BLaER1 treated with 17β-estradiol and CSF1 and Interleukin-3, amounts not matched to agents 10 nM and 100 nM (cell line): ENCODE results near the gene NUCKS1.

Experiments
- H3K27ac ChIP-seq, 11 experiments: shearing (Covaris generic); formaldehyde crosslinking; 2 replicates each; pipeline ENCODE4 v1.8.1; 2022
- H3K27me3 ChIP-seq, 11 experiments: shearing (Covaris generic); formaldehyde crosslinking; 2 replicates each; pipeline ENCODE4 v1.8.1; 2022
- H3K36me3 ChIP-seq, 11 experiments: shearing (Covaris generic); formaldehyde crosslinking; 2 replicates each; pipeline ENCODE4 v1.8.1; 2022
- H3K4me1 ChIP-seq, 10 experiments: shearing (Covaris generic); formaldehyde crosslinking; 2 replicates each; pipeline ENCODE4 v1.8.1; 2022
- H3K4me2 ChIP-seq, 11 experiments: shearing (Covaris generic); formaldehyde crosslinking; 2 replicates each; pipeline ENCODE4 v1.8.1; 2022
- H3K4me3 ChIP-seq, 10 experiments: shearing (Covaris generic); formaldehyde crosslinking; 2 replicates each; pipeline ENCODE4 v1.8.1; 2022
- H3K9ac ChIP-seq, 11 experiments: shearing (Covaris generic); formaldehyde crosslinking; 2 replicates each; pipeline ENCODE4 v1.8.1; 2022
- H3K9me3 ChIP-seq, 11 experiments: shearing (Covaris generic); formaldehyde crosslinking; replicated peaks in 1 of 11; 2 replicates each; pipeline ENCODE4 v1.8.1; 2022
- H4K20me1 ChIP-seq, 11 experiments: shearing (Covaris generic); formaldehyde crosslinking; 2 replicates each; pipeline ENCODE4 v1.8.1; 2022
- Cebpa-rat ChIP-seq, 11 experiments: shearing (Covaris generic); IDR thresholded peaks; 2 replicates each; pipeline ENCODE4 v1.8.1; 2022

Gene NUCKS1

DNA sequence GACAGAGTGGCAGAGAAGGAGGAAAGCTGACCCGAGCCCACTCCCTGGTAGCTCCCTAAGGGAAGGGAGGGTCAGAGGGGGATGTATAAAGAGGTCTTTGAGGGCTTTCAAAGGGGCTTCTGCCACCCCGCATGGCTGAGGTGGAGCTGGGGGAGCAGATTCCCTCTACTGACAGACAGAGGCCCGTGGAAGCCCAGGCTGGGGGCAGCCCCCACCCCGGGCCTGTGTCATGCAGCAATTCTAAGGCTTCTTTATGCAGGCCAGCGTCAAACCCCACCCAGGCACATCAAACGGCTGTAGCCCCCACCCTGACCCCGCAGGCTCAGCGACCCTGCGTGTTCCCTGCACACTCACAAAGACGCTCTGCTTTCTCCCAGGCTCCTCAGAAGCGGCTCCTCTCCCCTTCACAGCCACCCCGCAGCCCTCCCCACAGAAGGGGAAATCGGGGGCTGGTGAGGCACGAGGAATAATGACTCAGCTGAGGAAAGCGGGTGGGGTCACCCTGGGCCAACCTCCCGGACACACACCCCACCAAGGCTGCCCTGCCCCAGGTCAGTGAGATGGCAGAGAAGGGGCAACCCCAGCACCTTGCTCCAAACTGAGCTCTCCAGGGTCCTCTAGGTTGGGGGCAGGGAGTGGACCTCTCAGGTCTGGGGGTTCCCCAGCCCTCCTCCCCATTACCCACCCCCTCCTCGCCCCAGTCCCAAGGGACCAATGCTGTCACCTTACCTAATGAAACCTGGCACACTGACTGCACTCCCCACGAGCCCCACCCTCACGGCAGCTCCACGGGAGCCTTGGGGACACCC lies 80.4 kb downstream of the NUCKS1 start:
- Histone ChIP-seq H3K4me2 (peak overlapping the region; percentile 57 to 92 (median 75)), H3K27me3 (no peaks in the 10 kb centered on the region), H3K9ac (peak overlapping the region in 8 of 11 experiments; percentile 12 to 66 (median 42); a peak in 10 of 22 replicates), H3K4me1 (peaks cover 63 to 76% (median 70%) of the 10 kb centered on the region in 10 experiments), H3K9me3 (no peaks in the 10 kb centered on the region), H3K27ac (peak overlapping the region in 5 of 11 experiments; percentile 29 to 58 (median 39); a peak in 9 of 22 replicates), H3K36me3 (no peaks in the 10 kb centered on the region), H3K4me3 (0 out of 20 replicates have a peak overlapping the region, but pooled peaks of 1 of the 10 experiments have one; percentile 19), H4K20me1 (peaks cover 0 to 47% (median 0%) of the 10 kb centered on the region in 11 experiments; a peak in 8 of 22 replicates)
- no peak for TF ChIP-seq Cebpa-rat (IDR thresholded peaks at IDR 0.05)

GRCh38 chr1:205668951-205669340 lies 81.0 kb downstream of the NUCKS1 start:
- peaks cover 69 to 82% (median 76%) of the 10 kb centered on the region in 10 experiments for H3K4me1 ChIP-seq
- no peak overlapping the region for H3K4me3 ChIP-seq
- peaks cover 0 to 53% (median 0%) of the 10 kb centered on the region in 11 experiments; a peak in 8 of 22 replicates for H4K20me1 ChIP-seq
- H3K9me3 ChIP-seq = no peaks in the 10 kb centered on the region
- H3K4me2 ChIP-seq = peak overlapping the region; percentile 57 to 92 (median 75)
- peak overlapping the region in 4 of 11 experiments; percentile 12 to 66 (median 45); a peak in 3 of 22 replicates for H3K9ac ChIP-seq
- H3K27ac ChIP-seq = peak overlapping the region in 5 of 11 experiments; percentile 29 to 58 (median 39); a peak in 5 of 22 replicates
- TF ChIP-seq Cebpa-rat (IDR thresholded peaks at IDR 0.05) = no peak
- H3K27me3 ChIP-seq = no peaks in the 10 kb centered on the region
- H3K36me3 ChIP-seq = no peaks in the 10 kb centered on the region

- no peak overlapping the region for H3K27ac ChIP-seq
- no peaks in the 10 kb centered on the region for H3K9me3 ChIP-seq
- no peak overlapping the region for H3K4me3 ChIP-seq
- TF ChIP-seq Cebpa-rat (IDR thresholded peaks at IDR 0.05) = no peak
- H3K36me3 ChIP-seq = peaks cover 0 to 4% (median 0%) of the 10 kb centered on the region in 11 experiments; a peak in 2 of 22 replicates
- peaks cover 0 to 62% (median 2%) of the 10 kb centered on the region in 11 experiments; a peak in 9 of 22 replicates for H4K20me1 ChIP-seq
- no peaks in the 10 kb centered on the region for H3K27me3 ChIP-seq
- peak overlapping the region; percentile 57 to 92 (median 75) for H3K4me2 ChIP-seq
- peaks cover 77 to 91% (median 85%) of the 10 kb centered on the region in 10 experiments for H3K4me1 ChIP-seq
- no peak overlapping the region for H3K9ac ChIP-seq
Observed at GRCh38 chr1:205667909-205668643, 81.9 kb downstream of the NUCKS1 start.

DNA sequence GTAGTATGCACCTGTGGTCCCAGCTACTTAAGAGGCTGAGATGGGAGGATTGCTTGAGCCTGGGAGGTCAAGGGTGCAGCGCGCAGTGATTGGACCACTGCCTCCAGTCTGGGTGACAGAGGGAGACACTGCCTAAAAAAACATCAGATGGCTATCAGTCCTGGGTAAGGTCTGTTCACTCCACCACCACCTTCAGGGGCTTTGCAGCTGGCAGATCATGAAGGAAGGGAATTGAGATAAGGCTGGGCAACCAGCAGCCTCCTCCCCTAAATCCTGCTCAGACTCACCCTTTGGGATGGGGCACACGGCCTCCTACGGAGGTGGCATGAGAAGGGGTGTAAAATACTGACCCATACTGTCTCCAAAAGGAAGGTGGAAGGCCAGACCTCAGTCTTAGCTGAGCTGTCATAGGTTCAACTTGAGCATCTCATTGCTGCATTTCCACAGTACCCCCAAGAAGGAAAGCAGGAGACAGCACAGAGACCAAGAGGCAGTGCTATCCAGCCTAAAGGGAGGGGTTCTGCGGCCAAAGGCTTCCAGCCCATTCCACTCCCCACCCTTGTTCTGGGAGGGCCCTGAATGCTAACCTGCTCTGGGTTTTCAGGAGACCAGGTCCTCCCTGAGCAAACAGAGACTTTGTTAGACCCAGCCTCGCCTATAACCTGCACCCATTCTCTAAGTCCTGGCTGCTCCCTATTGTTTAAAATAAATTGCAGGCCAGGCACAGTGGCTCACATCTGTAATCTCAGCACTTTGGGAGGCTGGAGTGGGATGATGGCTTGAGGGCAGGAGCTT lies 83.4 kb downstream of the NUCKS1 start:
- no peak for TF ChIP-seq Cebpa-rat (IDR thresholded peaks at IDR 0.05)
- Histone ChIP-seq H3K4me3 (no peak overlapping the region), H4K20me1 (peaks cover 0 to 69% (median 5%) of the 10 kb centered on the region in 11 experiments; a peak in 7 of 22 replicates), H3K9ac (peak overlapping the region in 2 of 11 experiments; percentile 4 to 27; a peak in 1 of 22 replicates), H3K9me3 (no peaks in the 10 kb centered on the region), H3K36me3 (peaks cover 0 to 12% (median 0%) of the 10 kb centered on the region in 11 experiments; a peak in 3 of 22 replicates), H3K27me3 (no peaks in the 10 kb centered on the region), H3K4me2 (peak overlapping the region; percentile 69 to 89 (median 76)), H3K4me1 (peaks cover 72 to 97% (median 91%) of the 10 kb centered on the region in 10 experiments), H3K27ac (no peak overlapping the region)

- Histone ChIP-seq H3K36me3 (peaks cover 0 to 12% (median 0%) of the 10 kb centered on the region in 11 experiments; a peak in 3 of 22 replicates), H3K9ac (peak overlapping the region in 6 of 11 experiments; percentile 0 to 35 (median 28); a peak in 8 of 22 replicates), H3K9me3 (no peaks in the 10 kb centered on the region), H3K4me2 (peak overlapping the region; percentile 69 to 89 (median 76)), H3K27ac (peak overlapping the region in 7 of 11 experiments; percentile 20 to 48 (median 39); a peak in 12 of 22 replicates), H3K27me3 (no peaks in the 10 kb centered on the region), H3K4me1 (peaks cover 60 to 97% (median 89%) of the 10 kb centered on the region in 10 experiments), H4K20me1 (peaks cover 0 to 71% (median 0%) of the 10 kb centered on the region in 11 experiments; a peak in 6 of 22 replicates), H3K4me3 (no peak overlapping the region)
- TF ChIP-seq Cebpa-rat (IDR thresholded peaks at IDR 0.05) = no peak
Observed at GRCh38 chr1:205665201-205666045, 84.6 kb downstream of the NUCKS1 start.

DNA sequence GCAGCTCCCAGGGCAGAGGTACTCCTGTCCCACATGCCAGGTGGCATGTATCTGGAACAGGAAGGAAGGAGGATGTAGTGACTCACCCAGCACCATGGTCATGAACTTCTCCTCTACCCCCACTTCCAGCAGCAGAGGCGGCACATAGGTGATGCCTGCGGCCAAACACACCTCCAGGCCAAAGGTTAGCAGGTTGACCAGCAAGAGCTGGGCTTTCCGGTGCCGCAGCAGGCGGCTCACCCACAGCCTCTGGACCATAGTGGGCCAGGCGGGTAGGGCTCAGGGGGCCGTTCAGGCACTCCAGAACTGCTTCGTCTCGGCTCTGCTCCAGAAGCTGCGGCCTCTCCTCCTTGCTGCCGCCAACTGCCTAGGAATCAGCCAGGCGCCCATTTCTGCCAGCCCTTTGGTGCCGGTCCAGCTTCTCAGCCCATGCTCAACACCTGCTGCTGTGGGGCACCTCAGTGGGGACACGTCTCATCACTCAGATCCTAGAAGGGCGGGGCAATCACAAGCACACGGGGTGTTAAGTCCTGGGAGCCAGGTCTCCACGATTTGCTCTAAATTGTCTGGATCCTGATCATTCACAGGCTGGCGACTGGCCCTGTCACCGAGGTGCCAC lies 85.5 kb downstream of the NUCKS1 start:
- H3K27me3 ChIP-seq = no peaks in the 10 kb centered on the region
- TF ChIP-seq Cebpa-rat (IDR thresholded peaks at IDR 0.05) = no peak
- H3K4me2 ChIP-seq = peak overlapping the region; percentile 69 to 89 (median 76)
- peaks cover 52 to 97% (median 89%) of the 10 kb centered on the region in 10 experiments for H3K4me1 ChIP-seq
- H4K20me1 ChIP-seq = peaks cover 0 to 76% (median 0%) of the 10 kb centered on the region in 11 experiments; a peak in 7 of 22 replicates
- peak overlapping the region in 6 of 11 experiments; percentile 0 to 35 (median 28); a peak in 8 of 22 replicates for H3K9ac ChIP-seq
- no peak overlapping the region for H3K4me3 ChIP-seq
- H3K27ac ChIP-seq = peak overlapping the region in 6 of 11 experiments; percentile 24 to 48 (median 41); a peak in 10 of 22 replicates
- H3K9me3 ChIP-seq = no peaks in the 10 kb centered on the region
- H3K36me3 ChIP-seq = peaks cover 0 to 12% (median 0%) of the 10 kb centered on the region in 11 experiments; a peak in 3 of 22 replicates
